Esophagus squamous epithelium (tissue), 4 donors: ENCODE measurements around the gene IFRD2.

Experiments used
- POLR2A ChIP-seq, 4 donors: fragments of 450-650 bp; IDR thresholded peaks; one replicate each; pipeline ENCODE4 v1.6.1; 2017; ENCODE audit warnings: antibody characterized with exemption in 4 of 4, mild to moderate bottlenecking in 4 of 4, moderate library complexity in 3 of 4
- TF ChIP-seq, protein P1 (sequence below), 6 experiments: fragments of 450-650 bp in 4 of 6; fragments of 200-600 bp in 2 of 6; sonication (generic) in 2 of 6; IDR thresholded peaks; one replicate each; pipeline ENCODE4 v1.5.1; 2016 to 2019; ENCODE audit warnings: antibody characterized with exemption in 6 of 6, mild to moderate bottlenecking in 4 of 6, moderate library complexity in 4 of 6

DNA sequence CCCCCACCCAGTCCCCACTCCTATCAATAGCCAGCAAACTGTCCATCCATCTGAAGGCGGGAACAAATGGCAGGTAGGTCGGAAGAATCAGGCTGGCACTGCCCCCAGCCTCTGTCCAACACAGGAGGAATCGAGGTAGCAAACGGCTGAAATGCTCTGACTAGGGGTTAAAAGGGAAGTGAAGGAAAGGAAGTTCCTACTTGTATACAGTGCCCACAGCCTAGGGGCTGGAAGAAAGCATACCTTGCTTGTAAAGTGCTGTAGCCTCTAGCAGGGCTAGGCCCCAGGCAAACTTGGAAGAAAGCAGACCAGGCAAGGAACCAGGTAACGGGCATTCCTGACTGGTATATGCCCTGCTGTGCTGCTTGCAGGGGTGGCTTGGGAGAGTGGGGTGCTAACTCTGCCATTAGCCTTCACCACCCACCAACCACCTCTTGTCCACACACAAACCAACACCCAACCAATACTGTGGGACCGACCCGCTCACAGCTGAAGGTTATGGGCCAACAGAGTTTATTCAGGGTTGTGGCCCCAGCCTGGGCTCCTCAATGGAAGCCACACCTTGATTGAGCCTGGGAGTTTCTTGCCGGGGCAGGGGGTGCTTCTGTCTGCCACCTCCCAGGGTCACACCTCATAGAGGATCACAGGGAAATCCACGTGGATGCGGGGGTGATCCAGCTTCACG, 33.4 kb upstream of the IFRD2 start:
- TF ChIP-seq POLR2A (IDR thresholded peaks at IDR 0.05) = no peak
- TF ChIP-seq, protein P1, sequence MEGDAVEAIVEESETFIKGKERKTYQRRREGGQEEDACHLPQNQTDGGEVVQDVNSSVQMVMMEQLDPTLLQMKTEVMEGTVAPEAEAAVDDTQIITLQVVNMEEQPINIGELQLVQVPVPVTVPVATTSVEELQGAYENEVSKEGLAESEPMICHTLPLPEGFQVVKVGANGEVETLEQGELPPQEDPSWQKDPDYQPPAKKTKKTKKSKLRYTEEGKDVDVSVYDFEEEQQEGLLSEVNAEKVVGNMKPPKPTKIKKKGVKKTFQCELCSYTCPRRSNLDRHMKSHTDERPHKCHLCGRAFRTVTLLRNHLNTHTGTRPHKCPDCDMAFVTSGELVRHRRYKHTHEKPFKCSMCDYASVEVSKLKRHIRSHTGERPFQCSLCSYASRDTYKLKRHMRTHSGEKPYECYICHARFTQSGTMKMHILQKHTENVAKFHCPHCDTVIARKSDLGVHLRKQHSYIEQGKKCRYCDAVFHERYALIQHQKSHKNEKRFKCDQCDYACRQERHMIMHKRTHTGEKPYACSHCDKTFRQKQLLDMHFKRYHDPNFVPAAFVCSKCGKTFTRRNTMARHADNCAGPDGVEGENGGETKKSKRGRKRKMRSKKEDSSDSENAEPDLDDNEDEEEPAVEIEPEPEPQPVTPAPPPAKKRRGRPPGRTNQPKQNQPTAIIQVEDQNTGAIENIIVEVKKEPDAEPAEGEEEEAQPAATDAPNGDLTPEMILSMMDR (IDR thresholded peaks at IDR 0.05) = no peak
